MM.1S (cell line): ENCODE data around the gene PNPLA2.

Experiments
- EZH2phosphoT487 ChIP-seq: fragments of 300-600 bp; sonication (generic); IDR thresholded peaks from 2 replicates; pipeline ENCODE4 v1.6.1; 2018; ENCODE audit warnings: antibody characterized with exemption, low read length
- TF ChIP-seq, protein P1 (sequence below): fragments of 300-600 bp; sonication (generic); IDR thresholded peaks from 2 replicates; pipeline ENCODE4 v1.5.1; 2016; ENCODE audit warnings: antibody characterized with exemption, low read length, mixed read lengths

DNA sequence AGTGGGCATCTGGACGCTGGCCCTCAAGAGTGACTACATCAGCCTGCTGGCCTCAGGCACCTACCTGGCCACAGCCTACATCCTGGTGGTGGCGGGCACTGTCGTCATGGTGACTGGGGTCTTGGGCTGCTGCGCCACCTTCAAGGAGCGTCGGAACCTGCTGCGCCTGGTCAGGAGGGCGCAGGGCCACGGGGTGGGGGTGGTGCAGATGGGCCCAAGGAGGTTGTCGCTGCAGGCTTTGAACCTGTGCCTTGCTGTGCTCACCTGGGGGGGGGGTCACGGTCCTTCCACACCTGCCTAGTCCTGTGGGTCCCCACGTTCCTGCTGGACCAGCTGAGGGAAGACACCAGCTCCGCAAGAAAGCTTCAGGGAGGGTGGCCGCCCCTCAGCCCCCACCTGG lies 17.6 kb downstream of the PNPLA2 start:
- TF ChIP-seq, protein P1, sequence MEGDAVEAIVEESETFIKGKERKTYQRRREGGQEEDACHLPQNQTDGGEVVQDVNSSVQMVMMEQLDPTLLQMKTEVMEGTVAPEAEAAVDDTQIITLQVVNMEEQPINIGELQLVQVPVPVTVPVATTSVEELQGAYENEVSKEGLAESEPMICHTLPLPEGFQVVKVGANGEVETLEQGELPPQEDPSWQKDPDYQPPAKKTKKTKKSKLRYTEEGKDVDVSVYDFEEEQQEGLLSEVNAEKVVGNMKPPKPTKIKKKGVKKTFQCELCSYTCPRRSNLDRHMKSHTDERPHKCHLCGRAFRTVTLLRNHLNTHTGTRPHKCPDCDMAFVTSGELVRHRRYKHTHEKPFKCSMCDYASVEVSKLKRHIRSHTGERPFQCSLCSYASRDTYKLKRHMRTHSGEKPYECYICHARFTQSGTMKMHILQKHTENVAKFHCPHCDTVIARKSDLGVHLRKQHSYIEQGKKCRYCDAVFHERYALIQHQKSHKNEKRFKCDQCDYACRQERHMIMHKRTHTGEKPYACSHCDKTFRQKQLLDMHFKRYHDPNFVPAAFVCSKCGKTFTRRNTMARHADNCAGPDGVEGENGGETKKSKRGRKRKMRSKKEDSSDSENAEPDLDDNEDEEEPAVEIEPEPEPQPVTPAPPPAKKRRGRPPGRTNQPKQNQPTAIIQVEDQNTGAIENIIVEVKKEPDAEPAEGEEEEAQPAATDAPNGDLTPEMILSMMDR = no peak
- TF ChIP-seq EZH2phosphoT487 = no peak
